H1 (cell line): ENCODE results near the gene RIPOR2. TPM values are rescaled to one million over a fixed set of nuclear protein-coding genes. Genes with fewer than 3 reads are reported as not detected.

Experiments used
- CTCF ChIP-seq, 3 experiments: IDR thresholded peaks; 1 replicate in 2 of 3; 2 replicates in 1 of 3; pipeline versions ENCODE4 v1.5.1 to v1.6.1; 2011; ENCODE audit warnings: low read length in 3 of 3, mild to moderate bottlenecking in 3 of 3, inconsistent platforms in 2 of 3, low read depth in 1 of 3, moderate library complexity in 1 of 3; ENCODE audit not compliant: insufficient read depth in 1 of 3; ENCODE audit errors: control extremely low read depth in 1 of 3
- EGR1 ChIP-seq: IDR thresholded peaks from 2 replicates; pipeline ENCODE4 v1.6.1; 2011; ENCODE audit warnings: low read depth, low read length, borderline replicate concordance
- EZH2 ChIP-seq: fragments of 200-600 bp; sonication (generic); IDR thresholded peaks from 2 replicates; pipeline ENCODE4 v1.7.1; 2012; ENCODE audit warnings: low read depth, mild to moderate bottlenecking, moderate library complexity, low read length, inconsistent platforms; ENCODE audit not compliant: severe bottlenecking
- KDM1A ChIP-seq: fragments of 200-600, 300-600 bp; sonication (generic); IDR thresholded peaks from 2 replicates; pipeline ENCODE4 v1.7.1; 2016; ENCODE audit warnings: mild to moderate bottlenecking, low read length, borderline replicate concordance
- TBP ChIP-seq: IDR thresholded peaks from 2 replicates; pipeline ENCODE4 v1.6.1; 2011; ENCODE audit warnings: low read depth, low read length, improper control_type of control experiment
- polyA plus RNA-seq, 7 experiments: library from polyadenylated mRNA; depleted of rRNA in 3 of 7; stranded (reverse) in 5 of 7; unstranded in 2 of 7; fragments of >200 nt in 5 of 7; fragments of 200-250 nt in 2 of 7; gene quantifications; 1 replicate in 5 of 7; 2 replicates in 1 of 7; 4 replicates in 1 of 7; pipeline versions ENCODE4 v1.2.1 to v1.2.3, GENCODE V29; 2011 to 2013; ENCODE audit warnings: missing spikeins in 2 of 7, mixed read lengths in 2 of 7
- total RNA-seq: library from RNA; stranded (reverse); fragmentation: NEBNext Ultra II Directional; extraction: Animal tissue kit (Norgen Biotek cat#: 25700); gene quantifications from 2 replicates; pipeline ENCODE4 v1.2.1, GENCODE V29; 2021

The RIPOR2 gene
- total and polyA plus RNA-seq, 2 of the 8 experiments (the other 6 are each of a cell fraction or from before 2014, with no cell fraction given) = 16.7 to 45.6 TPM

DNA sequence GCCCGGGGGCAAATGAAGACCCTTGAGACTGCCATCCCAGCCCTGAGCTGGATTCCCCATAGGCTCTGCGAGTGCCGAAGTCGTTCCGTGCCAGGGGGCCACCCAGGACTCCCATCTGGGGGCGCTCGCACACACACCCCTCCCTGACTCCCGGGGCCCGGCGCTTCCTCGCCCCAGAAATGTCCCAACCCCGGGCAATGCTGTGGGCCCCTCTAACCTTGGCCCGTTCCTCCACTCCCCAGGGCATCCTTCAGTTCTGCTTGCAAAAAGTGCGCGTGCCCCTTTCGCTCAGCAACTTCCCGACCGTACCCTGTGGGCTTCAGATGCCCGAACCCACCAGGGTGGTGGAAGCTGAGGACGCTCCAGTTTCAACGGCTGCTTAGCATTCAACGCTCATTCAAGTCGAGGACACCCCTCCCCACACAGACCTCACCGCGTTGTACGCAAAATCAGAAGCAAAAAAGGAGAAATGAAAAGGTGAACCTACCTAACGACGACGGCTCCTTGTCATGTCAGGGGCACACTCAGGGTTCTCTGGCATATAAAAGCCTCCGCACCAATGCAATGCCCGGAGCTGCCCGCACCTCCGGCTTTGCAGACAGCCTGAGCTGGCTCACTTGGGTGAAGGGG, 25.3 kb downstream of the RIPOR2 start (continued):
- TF ChIP-seq EGR1 = no peak
- TF ChIP-seq KDM1A = no peak
- TF ChIP-seq EZH2 = no peak
- peak in 1 of 3 experiments; percentile 19; a peak in 1 of 4 replicates for TF ChIP-seq CTCF (IDR thresholded peaks at IDR 0.05; ENCODE audit: control extremely low read depth in 1 of 3, insufficient read depth in 1 of 3, low read depth in 1 of 3, low read length in 3 of 3)
- no peak for TF ChIP-seq TBP
- TF ChIP-seq, all 59 proteins: peak for 6
